HG02973 (cell line): ENCODE data around the gene GLRX.
A peak's percentile ranks its signal among the peaks of the same experiment; 100 is the strongest.
"Not testable (repeated sequence)": the region's sequence is repeated elsewhere in the genome, so short reads cannot be mapped to it uniquely, and the experiment has no call there.

Experiments
- ATAC-seq: cut with Tn5 transposase; IDR thresholded peaks from one replicate; pipeline ENCODE4 v1.9.1; 2021; ENCODE audit warnings: moderate library complexity; ENCODE audit not compliant: unreplicated experiment

Gene GLRX

GRCh38 chr5:95853490-95853889 lies 31.0 kb upstream of the GLRX start:
- ATAC-seq = no peak

- ATAC-seq = no peak
Observed at GRCh38 chr5:95852567-95852966, 30.0 kb upstream of the GLRX start.

DNA sequence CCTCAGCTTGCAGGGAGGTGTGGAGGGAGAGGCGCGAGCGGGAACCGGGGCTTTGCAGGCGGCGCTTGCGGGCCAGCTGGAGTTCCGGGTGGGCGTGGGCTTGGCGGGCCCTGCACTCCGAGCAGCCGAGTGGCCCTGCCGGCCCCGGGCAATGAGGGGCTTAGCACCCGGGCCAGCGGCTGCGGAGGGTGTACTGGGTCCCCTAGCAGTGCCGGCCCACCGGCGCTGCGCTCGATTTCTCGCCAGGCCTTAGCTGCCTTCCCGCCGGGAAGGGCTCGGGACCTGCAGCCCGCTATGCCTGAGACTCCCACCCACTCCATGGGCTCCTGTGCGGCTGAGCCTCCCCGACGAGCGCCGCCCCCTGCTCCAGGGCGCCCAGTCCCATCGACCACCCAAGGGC lies 28.6 kb upstream of the GLRX start:
- ATAC-seq = not testable (repeated sequence)

DNA sequence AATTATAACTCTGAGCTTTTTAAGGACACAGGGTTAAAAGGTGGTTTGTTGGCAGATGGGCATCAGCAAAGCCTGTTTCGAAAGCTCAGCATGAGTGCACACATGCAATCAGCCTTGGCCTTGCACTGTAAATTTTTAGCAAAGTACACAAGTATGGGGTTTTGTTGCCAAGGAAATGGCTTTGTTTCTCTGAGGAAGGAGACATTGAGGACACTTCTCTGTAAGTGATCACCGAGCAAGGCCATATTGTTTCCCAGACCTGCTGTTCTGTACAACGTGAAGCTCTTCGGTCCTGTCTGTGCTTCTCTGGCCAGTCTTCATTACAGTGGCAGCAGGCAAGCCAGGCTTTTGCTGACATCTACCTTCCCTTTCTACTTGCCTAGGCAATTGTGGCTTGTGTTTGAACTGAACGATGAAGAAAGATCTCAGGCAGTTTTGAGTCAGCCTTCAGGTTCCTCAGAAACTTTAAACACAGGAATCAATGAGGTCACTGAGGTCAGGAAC lies 27.9 kb upstream of the GLRX start:
- no peak for ATAC-seq

DNA sequence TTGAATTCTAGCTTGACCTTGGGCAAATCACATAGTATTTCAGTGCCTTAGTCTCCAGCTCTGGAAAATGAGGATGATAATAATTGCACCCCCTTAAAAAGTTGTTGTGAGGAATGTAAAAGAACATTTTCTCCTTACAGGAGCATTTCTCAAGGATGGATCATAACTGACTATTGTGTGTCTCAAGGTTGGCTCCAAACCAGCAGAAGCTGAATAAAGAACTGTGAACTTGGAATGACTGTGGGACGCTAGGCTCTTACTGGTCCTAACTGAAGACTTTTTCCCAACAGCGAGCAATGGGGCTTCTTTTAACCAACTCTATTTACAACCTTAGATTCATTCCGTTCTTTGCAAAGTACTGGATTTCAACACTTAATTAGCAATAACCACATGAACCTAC lies 26.2 kb upstream of the GLRX start:
- no peak for ATAC-seq

- ATAC-seq = no peak
Observed at GRCh38 chr5:95847261-95847592, 24.7 kb upstream of the GLRX start.

DNA sequence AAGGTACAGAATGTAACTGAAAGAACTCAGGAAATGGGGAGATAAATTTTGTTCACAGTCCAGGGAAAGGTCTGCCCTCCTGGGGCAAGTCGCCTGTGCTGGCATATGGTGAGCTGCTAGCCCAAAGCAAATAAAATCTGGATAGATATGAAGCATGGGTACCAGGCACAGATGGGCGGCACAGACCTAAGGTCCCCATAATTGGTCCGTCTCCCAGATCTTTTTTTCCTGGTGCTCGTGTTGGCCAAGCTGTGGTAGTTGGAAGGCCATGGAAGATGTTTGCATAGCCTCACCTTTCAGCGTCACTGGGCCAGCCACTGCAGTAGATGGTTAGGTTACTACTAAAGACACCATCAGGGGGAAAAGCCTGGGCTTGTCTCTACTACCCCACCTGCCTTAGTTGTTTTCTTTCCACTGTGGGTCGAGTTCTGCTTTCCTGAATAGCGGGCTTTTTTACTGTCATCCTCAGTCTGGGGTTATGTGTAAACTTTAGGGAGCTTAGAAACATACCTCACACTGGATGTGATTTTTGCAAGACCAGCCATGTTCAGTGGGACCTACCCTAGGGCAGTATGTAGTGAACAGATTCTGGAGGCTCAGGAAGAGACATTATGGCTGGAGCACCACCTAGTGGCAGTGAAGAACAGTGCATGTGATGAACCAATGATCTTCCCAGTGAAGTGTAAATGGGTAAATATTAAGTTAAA lies 24.2 kb upstream of the GLRX start:
- peak; percentile 56 for ATAC-seq

DNA sequence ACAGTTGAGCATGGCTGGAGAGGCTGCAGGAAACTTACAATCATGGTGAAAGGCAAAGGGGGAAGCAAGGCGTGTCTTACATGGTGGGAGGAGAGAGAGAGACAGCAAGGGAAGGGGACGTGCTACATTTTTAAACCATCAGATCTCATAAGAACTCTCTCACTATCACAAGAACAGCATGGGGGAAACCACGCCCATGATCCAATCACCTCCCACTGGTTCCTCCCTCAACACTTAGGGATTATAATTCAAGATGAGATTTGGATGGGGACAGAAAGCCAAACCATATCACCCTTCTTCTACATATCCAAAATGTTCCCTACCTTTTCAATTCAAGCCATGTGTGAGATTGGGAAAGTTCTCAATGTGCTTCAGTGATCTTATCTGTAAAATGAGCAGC lies 22.9 kb upstream of the GLRX start:
- no peak for ATAC-seq

DNA sequence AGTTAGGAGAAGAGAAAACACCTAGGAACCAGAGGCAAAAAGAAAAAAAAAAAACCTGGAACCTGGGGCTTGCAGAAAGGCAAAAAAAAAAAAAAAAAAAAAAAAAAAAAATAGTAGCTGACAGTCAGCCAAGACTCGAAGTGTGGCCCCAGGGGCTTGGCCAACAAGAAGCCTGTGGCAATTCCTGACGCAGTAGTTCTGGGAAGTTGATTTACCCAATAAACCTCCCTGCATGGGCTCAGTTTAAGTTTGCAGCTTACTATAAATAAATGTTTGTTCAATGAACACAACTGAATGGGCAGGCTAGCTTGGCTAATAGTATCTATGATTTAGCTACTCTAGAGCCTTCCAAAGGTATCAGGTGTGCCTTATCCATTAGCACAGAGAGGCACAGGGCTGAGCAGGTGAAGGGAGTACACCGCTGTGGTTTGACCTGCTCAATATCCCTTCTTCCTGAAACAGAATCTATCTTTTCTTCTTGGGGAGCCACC lies 21.3 kb upstream of the GLRX start:
- ATAC-seq = no peak

- peak; percentile 80 for ATAC-seq
Observed at GRCh38 chr5:95842854-95843544, 20.5 kb upstream of the GLRX start.

- no peak for ATAC-seq
Observed at GRCh38 chr5:95841914-95842812, 19.6 kb upstream of the GLRX start.

DNA sequence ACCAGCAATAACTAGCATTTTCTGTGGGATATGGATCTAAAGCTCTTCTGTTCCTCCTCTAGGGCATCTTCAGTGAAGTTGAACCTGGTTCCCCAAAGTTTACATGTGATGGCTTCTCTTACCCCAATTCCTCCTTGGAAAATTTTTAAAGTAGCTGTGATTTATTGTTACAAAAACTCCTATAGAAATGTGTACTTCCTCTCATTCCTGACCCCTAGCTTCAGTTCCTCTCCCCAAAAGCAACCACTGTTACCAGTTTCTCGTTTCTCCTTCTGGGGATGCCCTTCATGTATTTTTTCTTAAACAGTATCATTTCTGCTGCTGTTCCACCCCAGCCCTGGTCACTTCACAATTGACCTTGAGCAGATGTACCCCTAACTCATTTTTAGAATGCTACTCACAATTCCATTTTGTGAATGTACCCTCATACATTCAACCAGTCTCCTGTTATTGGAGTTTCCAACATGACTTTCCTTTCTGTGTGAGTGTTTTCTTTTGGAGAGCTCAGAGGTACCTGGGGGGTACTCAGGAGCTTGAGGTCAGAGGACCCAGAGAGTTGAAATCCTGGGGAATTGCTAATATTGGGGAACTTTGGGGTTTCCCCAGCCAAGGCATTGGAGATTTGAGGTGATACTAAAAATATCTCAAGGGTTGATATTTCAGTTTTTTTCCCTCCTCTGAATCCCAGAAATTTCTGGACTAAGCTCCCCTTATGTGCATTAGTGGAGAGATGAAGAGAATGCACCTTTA lies 18.6 kb upstream of the GLRX start:
- ATAC-seq = no peak

DNA sequence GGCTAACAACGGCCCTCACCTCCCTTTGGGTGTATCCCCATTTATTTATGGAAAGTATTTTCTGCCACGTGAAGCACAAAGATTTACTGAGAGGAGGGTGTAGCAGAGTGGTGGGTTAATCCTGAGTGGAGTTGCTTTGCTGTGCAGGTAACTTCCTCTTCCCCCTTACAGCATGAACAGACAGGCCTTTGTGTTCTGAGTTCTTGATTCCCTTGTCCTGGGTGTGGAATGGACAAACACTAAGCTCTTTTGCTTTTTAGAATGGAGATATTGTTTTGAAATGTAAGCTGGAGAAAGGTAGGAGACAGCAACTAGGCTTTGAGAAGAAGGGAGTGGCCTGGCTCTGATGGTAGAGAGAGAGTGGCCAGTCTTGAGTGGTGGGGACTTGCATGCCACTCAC lies 17.1 kb upstream of the GLRX start:
- ATAC-seq = no peak

- ATAC-seq = no peak
Observed at GRCh38 chr5:95838556-95838955, 16.0 kb upstream of the GLRX start.

DNA sequence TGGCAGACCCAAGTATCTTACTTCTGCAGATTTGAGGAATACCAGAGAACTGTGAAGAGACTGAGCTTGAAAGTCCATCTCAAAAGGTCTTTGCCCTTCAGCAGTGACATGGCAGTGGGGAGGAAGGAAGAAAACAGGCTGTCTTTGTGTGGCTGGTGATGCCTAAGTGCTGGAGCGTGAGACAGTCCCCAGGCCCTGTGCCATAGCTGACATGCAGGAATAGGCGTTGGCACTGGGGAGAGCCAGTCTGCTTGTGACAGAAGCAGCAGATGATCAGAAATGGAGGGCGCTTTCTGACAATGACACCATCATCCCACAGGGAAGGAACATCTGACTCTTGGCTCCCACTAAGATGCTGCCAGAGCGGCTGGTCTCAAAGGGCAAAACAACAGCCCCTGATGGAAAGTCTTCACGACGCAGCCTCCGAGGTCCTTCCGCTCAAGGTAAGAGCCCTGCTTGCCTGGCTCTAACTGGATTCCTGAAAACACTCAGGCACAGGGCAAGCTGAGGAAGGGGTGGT lies 15.5 kb upstream of the GLRX start:
- no peak for ATAC-seq

DNA sequence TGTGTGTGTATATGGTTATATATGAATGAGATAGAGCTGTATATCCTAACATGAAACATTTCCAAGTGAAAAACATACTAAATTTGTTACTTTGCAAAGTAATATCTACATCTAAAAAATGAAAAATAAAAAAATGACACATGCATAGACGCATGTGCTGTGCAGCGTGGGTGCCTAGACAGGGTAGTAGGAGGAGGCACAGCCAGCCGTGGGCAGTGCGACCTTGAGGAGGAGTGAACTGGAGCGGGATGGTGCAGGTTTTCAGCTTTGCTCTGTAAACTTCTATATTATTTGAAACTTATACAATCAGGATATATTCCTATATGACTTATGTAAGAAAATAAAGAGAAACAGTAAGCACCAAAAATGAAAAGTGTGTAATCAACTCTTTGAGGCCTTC lies 15.0 kb upstream of the GLRX start:
- no peak for ATAC-seq

DNA sequence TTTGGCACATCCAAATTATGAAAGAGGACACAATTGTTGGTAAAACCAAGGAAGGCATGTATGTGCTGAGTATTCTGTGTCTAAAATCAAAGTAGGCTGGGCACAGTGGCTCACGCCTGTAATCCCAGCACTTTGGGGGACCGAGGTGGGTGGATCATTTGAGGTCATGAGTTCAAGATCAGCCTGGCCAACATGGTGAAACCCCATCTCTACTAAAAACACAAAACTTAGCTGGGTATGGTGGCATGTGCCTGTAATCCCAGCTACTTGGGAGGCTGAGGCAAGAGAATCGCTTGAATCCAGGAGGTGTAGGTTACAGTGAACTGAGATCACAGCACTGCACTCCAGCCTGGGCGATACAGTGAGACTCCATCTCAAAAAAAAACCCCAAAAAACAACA lies 14.4 kb upstream of the GLRX start:
- ATAC-seq = not testable (repeated sequence)

- peak; percentile 26 for ATAC-seq
Observed at GRCh38 chr5:95836544-95836943, 14.0 kb upstream of the GLRX start.

GRCh38 chr5:95835682-95836385 lies 13.3 kb upstream of the GLRX start:
- ATAC-seq = no peak

GRCh38 chr5:95832664-95833063 lies 10.1 kb upstream of the GLRX start:
- no peak for ATAC-seq
